H1 (cell line): ENCODE results near the gene POP7. TPM values are rescaled to one million over a fixed set of nuclear protein-coding genes. Genes with fewer than 3 reads are reported as not detected.
A peak's percentile ranks its signal among the peaks of the same experiment; 100 is the strongest.

Source experiments
- CTCF ChIA-PET: fragments of 300-600 bp; sonication (Branson Sonifier 250); formaldehyde crosslinking; loops from one replicate; lab custom pipeline; 2021; ENCODE audit not compliant: partially characterized antibody; lab: Charles Lee
- POLR2A ChIA-PET: fragments of 300-600 bp; sonication (Branson Sonifier 250); formaldehyde crosslinking; loops from one replicate; lab custom pipeline; 2021; ENCODE audit warnings: inconsistent platforms; ENCODE audit not compliant: partially characterized antibody; lab: Charles Lee
- DNase-seq, 2 experiments: peaks; one replicate each; pipeline versions ENCODE4 v3.0.0 to v3.0.0-alpha.2; 2010 to 2022; ENCODE audit warnings: low spot score in 2 of 2, low read depth in 1 of 2, mixed read lengths in 1 of 2
- FAIRE-seq: peaks from 2 replicates; lab custom pipeline; 2011; peaks lifted over from hg19 to GRCh38; lab: Jason Lieb, UNC
- H2AFZ ChIP-seq: 2 replicates; pipeline ENCODE4 v1.8.1; 2012; ENCODE audit warnings: low read length, inconsistent platforms
- H2AK5ac ChIP-seq: 2 replicates; pipeline ENCODE4 v1.6.1; 2013; ENCODE audit warnings: low read depth, low read length
- H2BK120ac ChIP-seq: replicated peaks from 2 replicates; pipeline ENCODE3; 2013; ENCODE audit warnings: low read depth, low read length, inconsistent platforms
- H2BK12ac ChIP-seq: 2 replicates; pipeline ENCODE4 v1.6.1; 2013; ENCODE audit warnings: low read depth, low read length
- H2BK15ac ChIP-seq: 2 replicates; pipeline ENCODE4 v1.6.1; 2013; ENCODE audit warnings: low read length
- H2BK20ac ChIP-seq: 2 replicates; pipeline ENCODE4 v1.6.1; 2013; ENCODE audit warnings: low read length
- H2BK5ac ChIP-seq: 2 replicates; pipeline ENCODE4 v1.6.1; 2013; ENCODE audit warnings: low read depth, low read length
- H3K14ac ChIP-seq: 2 replicates; pipeline ENCODE4 v1.6.1; 2013; ENCODE audit warnings: inconsistent platforms; ENCODE audit not compliant: insufficient read length
- H3K18ac ChIP-seq: 2 replicates; pipeline ENCODE4 v1.6.1; 2013; ENCODE audit warnings: low read length; ENCODE audit errors: extremely low read depth
- H3K23ac ChIP-seq: 2 replicates; pipeline ENCODE4 v1.6.1; 2013; ENCODE audit warnings: inconsistent platforms; ENCODE audit not compliant: insufficient read length
- H3K23me2 ChIP-seq: 2 replicates; pipeline ENCODE4 v1.6.1; 2013; ENCODE audit warnings: low read depth, low read length
- H3K27ac ChIP-seq: 2 replicates; pipeline ENCODE4 v1.6.1; 2011; ENCODE audit warnings: low read depth, low read length, inconsistent platforms
- H3K27me3 ChIP-seq, 4 experiments: replicated peaks in 1 of 4; 1 replicate in 1 of 4; 2 replicates in 3 of 4; pipeline versions ENCODE4 v1.6.1 to v1.8.1; 2011 to 2013; ENCODE audit warnings: low read length in 3 of 4, mild to moderate bottlenecking in 3 of 4, inconsistent platforms in 2 of 4, mixed read lengths in 2 of 4, moderate library complexity in 1 of 4; ENCODE audit not compliant: control insufficient read depth in 3 of 4, insufficient read depth in 3 of 4; ENCODE audit errors: extremely low read depth in 1 of 4
- H3K36me3 ChIP-seq, 4 experiments: 2 replicates each; pipeline versions ENCODE4 v1.6.1 to v1.8.1; 2011 to 2013; ENCODE audit warnings: mild to moderate bottlenecking in 4 of 4, low read length in 3 of 4, moderate library complexity in 2 of 4, control low read depth in 1 of 4, inconsistent platforms in 1 of 4; ENCODE audit not compliant: insufficient read depth in 4 of 4, control insufficient read depth in 2 of 4
- H3K4ac ChIP-seq: replicated peaks from 2 replicates; pipeline ENCODE3; 2013; ENCODE audit warnings: low read length, low read depth, mixed read lengths, inconsistent platforms; ENCODE audit not compliant: insufficient read length
- H3K4me1 ChIP-seq, 4 experiments: replicated peaks in 1 of 4; 1 replicate in 1 of 4; 2 replicates in 3 of 4; pipeline versions ENCODE4 v1.6.1 to v1.8.1; 2011 to 2013; ENCODE audit warnings: low read length in 3 of 4, inconsistent platforms in 2 of 4, mixed read lengths in 1 of 4; ENCODE audit not compliant: insufficient read depth in 4 of 4, control insufficient read depth in 3 of 4
- H3K4me2 ChIP-seq, 2 experiments: 2 replicates each; pipeline versions ENCODE4 v1.6.1 to v1.8.1; 2011 to 2013; ENCODE audit warnings: low read depth in 2 of 2, low read length in 2 of 2, control low read depth in 1 of 2, inconsistent platforms in 1 of 2, mild to moderate bottlenecking in 1 of 2; ENCODE audit not compliant: insufficient read depth in 1 of 2
- H3K4me3 ChIP-seq, 4 experiments: fragments of 200-600, 300-600 bp in 1 of 4; sonication (generic), shearing (Covaris generic), sonication (Bioruptor Twin) in 1 of 4; 2 replicates each; pipeline versions ENCODE4 v1.5.1 to v1.8.1; 2011 to 2016; ENCODE audit warnings: low read length in 4 of 4, low read depth in 3 of 4, control low read depth in 2 of 4, inconsistent platforms in 2 of 4, mild to moderate bottlenecking in 2 of 4, mixed read lengths in 1 of 4, moderate library complexity in 1 of 4; ENCODE audit not compliant: insufficient read depth in 2 of 4; ENCODE audit errors: extremely low read depth in 1 of 4
- H3K56ac ChIP-seq: replicated peaks from 2 replicates; pipeline ENCODE3; 2013; ENCODE audit warnings: low read depth, mild to moderate bottlenecking, mixed read lengths, low read length, inconsistent platforms; ENCODE audit not compliant: insufficient read length
- H3K79me1 ChIP-seq: 2 replicates; pipeline ENCODE4 v1.6.1; 2013; ENCODE audit warnings: low read depth, low read length, control low read depth
- H3K79me2 ChIP-seq, 2 experiments: 2 replicates each; pipeline versions ENCODE4 v1.6.1 to v1.8.1; 2012 to 2013; ENCODE audit warnings: low read length in 2 of 2, mild to moderate bottlenecking in 2 of 2, inconsistent platforms in 1 of 2; ENCODE audit not compliant: insufficient read depth in 2 of 2, control insufficient read depth in 1 of 2
- H3K9ac ChIP-seq, 4 experiments: replicated peaks in 1 of 4; 1 replicate in 1 of 4; 2 replicates in 3 of 4; pipeline versions ENCODE4 v1.6.1 to v1.8.1; 2011 to 2013; ENCODE audit warnings: low read depth in 3 of 4, low read length in 3 of 4, control low read depth in 2 of 4, mild to moderate bottlenecking in 2 of 4, moderate library complexity in 2 of 4, inconsistent platforms in 1 of 4; ENCODE audit errors: extremely low read depth in 1 of 4
- H3K9me3 ChIP-seq, 2 experiments: 2 replicates each; pipeline versions ENCODE4 v1.6.1 to v1.8.1; 2012 to 2013; ENCODE audit warnings: mild to moderate bottlenecking in 2 of 2, moderate library complexity in 2 of 2, control low read depth in 1 of 2, inconsistent platforms in 1 of 2, low read depth in 1 of 2, low read length in 1 of 2, mixed read lengths in 1 of 2; ENCODE audit not compliant: insufficient read depth in 2 of 2
- H4K20me1 ChIP-seq, 2 experiments: replicated peaks in 1 of 2; 2 replicates each; pipeline versions ENCODE3 to v1.8.1; 2011 to 2013; ENCODE audit warnings: inconsistent platforms in 2 of 2, low read length in 2 of 2, mild to moderate bottlenecking in 1 of 2; ENCODE audit not compliant: insufficient read depth in 2 of 2, control insufficient read depth in 1 of 2
- H4K5ac ChIP-seq: 2 replicates; pipeline ENCODE4 v1.6.1; 2013; ENCODE audit warnings: low read length, low read depth, mixed read lengths, inconsistent platforms; ENCODE audit not compliant: insufficient read length
- H4K8ac ChIP-seq: 2 replicates; pipeline ENCODE4 v1.8.0; 2013; ENCODE audit warnings: mild to moderate bottlenecking, moderate library complexity, low read length, inconsistent platforms; ENCODE audit not compliant: insufficient read depth; ENCODE audit errors: extremely low read depth
- H4K91ac ChIP-seq: replicated peaks from 2 replicates; pipeline ENCODE3; 2013; ENCODE audit warnings: low read length, mixed read lengths, inconsistent platforms; ENCODE audit not compliant: insufficient read length
- ATF3 ChIP-seq: IDR thresholded peaks from 2 replicates; pipeline ENCODE4 v1.6.1; 2011; ENCODE audit warnings: low read depth, mild to moderate bottlenecking, low read length; ENCODE audit not compliant: insufficient read depth
- BRCA1 ChIP-seq: IDR thresholded peaks from 2 replicates; pipeline ENCODE4 v1.6.1; 2012; ENCODE audit warnings: low read depth, low read length, improper control_type of control experiment
- CREB1 ChIP-seq: IDR thresholded peaks from 2 replicates; pipeline ENCODE4 v1.6.1; 2012; ENCODE audit warnings: inconsistent platforms
- EGR1 ChIP-seq: IDR thresholded peaks from 2 replicates; pipeline ENCODE4 v1.6.1; 2011; ENCODE audit warnings: low read depth, low read length, borderline replicate concordance
- JUND ChIP-seq: IDR thresholded peaks from 2 replicates; pipeline ENCODE4 v1.6.1; 2011; ENCODE audit warnings: mild to moderate bottlenecking, improper control_type of control experiment, low read length
- KDM1A ChIP-seq: fragments of 200-600, 300-600 bp; sonication (generic); IDR thresholded peaks from 2 replicates; pipeline ENCODE4 v1.7.1; 2016; ENCODE audit warnings: mild to moderate bottlenecking, low read length, borderline replicate concordance
- KDM4A ChIP-seq: IDR thresholded peaks from one replicate; pipeline ENCODE4 v1.7.1; 2012; ENCODE audit warnings: low read depth, mild to moderate bottlenecking, moderate library complexity, low read length, inconsistent platforms; ENCODE audit not compliant: severe bottlenecking
- KDM5A ChIP-seq: fragments of 200-600 bp; IDR thresholded peaks from 2 replicates; pipeline ENCODE4 v1.7.1; 2012; ENCODE audit warnings: mild to moderate bottlenecking, low read length, inconsistent platforms, mixed read lengths
- MAFK ChIP-seq: IDR thresholded peaks from 2 replicates; pipeline ENCODE4 v1.6.1; 2012; ENCODE audit warnings: low read depth, mild to moderate bottlenecking, improper control_type of control experiment, low read length
- POLR2A ChIP-seq, 2 experiments: IDR thresholded peaks; 1 replicate in 1 of 2; 2 replicates in 1 of 2; pipeline ENCODE4 v1.6.1; 2011; ENCODE audit warnings: low read depth in 2 of 2, low read length in 2 of 2, mild to moderate bottlenecking in 2 of 2; ENCODE audit errors: control extremely low read depth in 1 of 2
- POU5F1 ChIP-seq: IDR thresholded peaks from 2 replicates; pipeline ENCODE4 v1.6.1; 2011; ENCODE audit warnings: low read depth, mild to moderate bottlenecking, low read length, moderate library complexity
- SIX5 ChIP-seq: IDR thresholded peaks from 2 replicates; pipeline ENCODE4 v1.6.1; 2011; ENCODE audit warnings: mild to moderate bottlenecking, low read depth, low read length
- SP2 ChIP-seq: IDR thresholded peaks from 2 replicates; pipeline ENCODE4 v1.6.1; 2012; ENCODE audit warnings: mild to moderate bottlenecking, low read length, inconsistent platforms
- TAF7 ChIP-seq: optimal IDR thresholded peaks from 2 replicates; pipeline ENCODE3; 2011; ENCODE audit warnings: low read depth, mild to moderate bottlenecking, inconsistent platforms, low read length, moderate library complexity, borderline replicate concordance
- YY1 ChIP-seq: IDR thresholded peaks from 2 replicates; pipeline ENCODE4 v1.6.1; 2011; ENCODE audit warnings: low read depth, mild to moderate bottlenecking, low read length
- WGBS, 2 experiments: shearing (Covaris generic) in 1 of 2; methylation state at CpG; one replicate each; pipeline versions ENCODE4 v1.1.6 to v1.1.7; 2013 to 2015; ENCODE audit warnings: low lambda C conversion rate in 2 of 2, mixed read lengths in 2 of 2, inconsistent platforms in 1 of 2, low coverage in 1 of 2, missing lambda C conversion rate in 1 of 2; ENCODE audit not compliant: insufficient replicate concordance in 2 of 2, insufficient coverage in 1 of 2, insufficient read length in 1 of 2; ENCODE audit errors: extremely low coverage in 1 of 2, missing lambda C conversion rate in 1 of 2; 5-methylcytosine and 5-hydroxymethylcytosine counted together
- polyA plus RNA-seq, 7 experiments: library from polyadenylated mRNA; depleted of rRNA in 3 of 7; stranded (reverse) in 5 of 7; unstranded in 2 of 7; fragments of >200 nt in 5 of 7; fragments of 200-250 nt in 2 of 7; gene quantifications; 1 replicate in 5 of 7; 2 replicates in 1 of 7; 4 replicates in 1 of 7; pipeline versions ENCODE4 v1.2.1 to v1.2.3, GENCODE V29; 2011 to 2013; ENCODE audit warnings: missing spikeins in 2 of 7, mixed read lengths in 2 of 7
- total RNA-seq: library from RNA; stranded (reverse); fragmentation: NEBNext Ultra II Directional; extraction: Animal tissue kit (Norgen Biotek cat#: 25700); gene quantifications from 2 replicates; pipeline ENCODE4 v1.2.1, GENCODE V29; 2021

POP7 gene
- total and polyA plus RNA-seq, 2 of the 8 experiments (the other 6 are each of a cell fraction or from before 2014, with no cell fraction given), result 92.5 to 135 TPM

DNA sequence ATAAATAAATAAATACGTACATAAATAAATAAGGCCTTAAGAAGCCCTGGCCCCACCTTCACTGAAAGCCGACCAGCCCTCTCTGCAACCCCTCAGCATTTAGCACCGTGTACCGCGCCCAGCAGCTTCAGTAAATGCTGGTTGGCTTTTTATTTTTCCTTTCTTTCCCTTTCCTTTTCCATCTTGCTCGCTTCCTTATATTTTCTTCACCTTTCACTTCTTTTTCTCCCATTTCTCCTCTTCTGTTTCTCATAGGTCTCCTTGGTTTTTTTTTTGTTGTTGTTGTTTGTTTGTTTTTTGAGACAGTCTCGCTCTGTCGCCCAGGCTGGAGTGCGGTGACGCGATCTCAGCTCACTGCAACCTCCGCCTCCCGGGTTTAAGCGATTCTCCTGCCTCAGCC lies 38.7 kb downstream of the POP7 start:
- Histone ChIP-seq H3K79me2 (no peaks in the 10 kb centered on the region), H3K27ac (no peak overlapping the region), H3K56ac (no peak overlapping the region), H3K14ac (no peak overlapping the region), H3K4me3 (peak overlapping the region in 1 of 4 experiments; percentile 65; a peak in 2 of 8 replicates), H3K9ac (no peak overlapping the region), H3K4me2 (0 out of 4 replicates have a peak overlapping the region, but pooled peaks of 1 of the 2 experiments have one; percentile 54), H3K23ac (no peak overlapping the region), H2BK12ac (no peak overlapping the region), H3K18ac (no peak overlapping the region), H3K4me1 (no peaks in the 10 kb centered on the region), H2BK120ac (no peak overlapping the region), H2BK5ac (no peak overlapping the region), H3K4ac (no peak overlapping the region), H2BK15ac (no peak overlapping the region), H2AK5ac (no peak overlapping the region), H4K91ac (no peak overlapping the region), H3K27me3 (no peaks in the 10 kb centered on the region), H3K9me3 (no peaks in the 10 kb centered on the region), H4K8ac (no peak overlapping the region), H3K36me3 (no peaks in the 10 kb centered on the region), H2AFZ (no peak overlapping the region), H4K20me1 (no peaks in the 10 kb centered on the region), H2BK20ac (no peak overlapping the region), H3K23me2 (0 out of 2 replicates have a peak, but pooled peaks cover 3% of the 10 kb centered on the region), H4K5ac (no peak overlapping the region), H3K79me1 (no peaks in the 10 kb centered on the region)
- DNase-seq, result no peak
- WGBS, 2 experiments, result 85 to 100% methylated on average over 1 to 6 of the region's 14 CpGs
- ChIA-PET CTCF (interaction anchor here (0.7 to 3.2 kb wide), 5 partner anchors 16 to 464 kb away, joined by 3 to 23 read pairs (median 4); no protein-coding TSS in a partner anchor), POLR2A (interaction anchor here (1.3 to 4.5 kb wide), 2 partner anchors 16 to 21 kb away, joined by 3 to 31 read pairs; no protein-coding TSS in a partner anchor)
- no peak for FAIRE-seq
- TF ChIP-seq BRCA1 (no peak), ATF3 (no peak), SP2 (no peak), TAF7 (no peak), SIX5 (no peak), KDM5A (no peak), EGR1 (no peak), POLR2A (IDR thresholded peaks at IDR 0.05; ENCODE audit: control extremely low read depth in 1 of 2, low read depth in 2 of 2, low read length in 2 of 2) (no peak), POU5F1 (no peak), KDM1A (no peak), JUND (no peak), YY1 (no peak), MAFK (no peak), KDM4A (no peak), CREB1 (no peak)
